Measurements from ENCODE around the gene TEX47. TPM values are rescaled to one million over a fixed set of nuclear protein-coding genes. Genes with fewer than 3 reads are reported as not detected.
A peak's percentile ranks its signal among the peaks of the same experiment; 100 is the strongest.

The TEX47 gene
- polyA plus RNA-seq, 1 donor = not detected

DNA sequence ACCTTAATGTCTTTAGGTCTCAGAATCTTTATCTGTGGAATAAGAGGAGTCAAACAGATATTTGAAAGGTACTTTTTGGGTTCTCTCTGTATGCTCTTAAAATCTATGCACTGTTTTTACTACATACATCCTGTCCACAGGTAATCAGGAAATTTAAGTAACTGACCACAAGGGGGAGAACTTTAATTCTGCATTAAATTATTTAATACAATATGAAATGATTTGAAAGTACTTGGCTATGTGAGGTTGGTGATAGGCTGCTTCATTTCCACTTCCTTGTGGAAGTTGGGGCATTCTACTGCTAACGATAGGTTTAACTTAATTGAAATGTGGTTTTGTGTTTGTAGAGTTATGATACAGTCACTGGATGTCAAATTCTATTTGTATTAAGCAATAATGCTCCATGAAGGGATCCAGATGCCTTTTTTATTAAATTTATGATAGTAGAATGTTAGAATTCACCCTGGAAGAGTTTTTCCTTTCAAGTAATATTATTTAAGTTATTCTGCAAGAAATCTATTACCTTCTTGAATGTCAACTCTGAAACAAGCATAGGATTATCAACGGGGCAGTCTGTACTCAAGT lies 6.0 kb downstream of the TEX47 start:
- H3K9me3 ChIP-seq (ENCODE audit: control insufficient read depth, low read depth, low read length) = no peaks in the 10 kb centered on the region
- H3K4me1 ChIP-seq (ENCODE audit: control insufficient read depth, insufficient read depth, low read length) = peaks cover 5% of the 10 kb centered on the region
- WGBS (ENCODE audit: insufficient coverage, low lambda C conversion rate) = 100% methylated on average over 1 of the region's 2 CpGs
- H3K27ac ChIP-seq (ENCODE audit: low read length) = no peak overlapping the region
- DNase-seq = no peak
- H3K27me3 ChIP-seq (ENCODE audit: control insufficient read depth, insufficient read depth, low read length) = no peaks in the 10 kb centered on the region
- H3K36me3 ChIP-seq (ENCODE audit: control insufficient read depth, insufficient read depth, low read length) = no peaks in the 10 kb centered on the region
- H3K4me3 ChIP-seq (ENCODE audit: low read length) = no peak overlapping the region

DNA sequence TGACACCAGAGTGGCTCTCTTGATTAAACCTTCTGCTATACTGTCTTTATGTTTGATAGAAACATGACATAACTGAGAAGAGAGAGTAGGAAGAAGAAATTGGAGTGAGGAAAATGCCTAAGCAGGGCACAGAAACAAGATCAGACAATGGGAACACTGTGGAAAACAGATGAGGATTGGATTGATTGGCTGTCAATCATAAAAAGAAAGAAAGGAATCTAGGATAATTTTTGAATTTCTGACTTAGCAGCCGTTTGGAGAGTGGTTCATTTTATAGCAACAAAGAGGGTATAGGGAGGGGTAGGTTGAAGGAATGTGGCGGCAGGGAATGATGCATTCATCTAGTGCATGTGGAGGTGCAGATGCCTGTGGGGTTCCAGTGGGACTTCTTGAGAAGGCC lies 7.8 kb downstream of the TEX47 start:
- DNase-seq = no peak
- WGBS (ENCODE audit: insufficient coverage, low lambda C conversion rate) = no CpG with 5 or more reads among the region's 2 CpGs
- Histone ChIP-seq H3K4me1 (ENCODE audit: control insufficient read depth, insufficient read depth, low read length) (peaks cover 5% of the 10 kb centered on the region), H3K36me3 (ENCODE audit: control insufficient read depth, insufficient read depth, low read length) (no peaks in the 10 kb centered on the region), H3K9me3 (ENCODE audit: control insufficient read depth, low read depth, low read length) (no peaks in the 10 kb centered on the region), H3K27me3 (ENCODE audit: control insufficient read depth, insufficient read depth, low read length) (no peaks in the 10 kb centered on the region), H3K4me3 (ENCODE audit: low read length) (no peak overlapping the region), H3K27ac (ENCODE audit: low read length) (no peak overlapping the region)

DNA sequence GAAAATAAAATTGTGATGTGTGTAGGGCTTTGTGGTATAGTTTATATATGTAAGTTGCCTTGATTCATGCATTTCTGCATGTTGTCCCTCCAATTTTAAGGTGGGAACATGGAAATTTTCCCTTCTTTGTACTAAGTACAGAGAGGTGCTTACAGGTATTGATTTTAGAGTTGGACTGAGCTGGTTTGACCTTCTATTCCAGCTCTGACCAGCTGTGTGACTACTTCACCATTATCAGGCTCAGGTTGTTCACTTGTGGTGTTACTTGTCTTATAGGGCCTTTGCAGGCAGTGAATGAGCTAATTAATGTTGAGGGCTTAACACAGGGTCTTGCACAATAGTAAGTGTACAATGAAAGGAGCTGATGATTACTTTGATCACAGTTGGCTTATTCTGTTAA lies 19.7 kb downstream of the TEX47 start:
- Histone ChIP-seq H3K4me1 (ENCODE audit: control insufficient read depth, insufficient read depth, low read length) (no peaks in the 10 kb centered on the region), H3K27me3 (ENCODE audit: control insufficient read depth, insufficient read depth, low read length) (no peaks in the 10 kb centered on the region), H3K4me3 (ENCODE audit: low read length) (no peak overlapping the region), H3K36me3 (ENCODE audit: control insufficient read depth, insufficient read depth, low read length) (no peaks in the 10 kb centered on the region), H3K27ac (ENCODE audit: low read length) (no peak overlapping the region), H3K9me3 (ENCODE audit: control insufficient read depth, low read depth, low read length) (no peaks in the 10 kb centered on the region)
- DNase-seq = no peak

DNA sequence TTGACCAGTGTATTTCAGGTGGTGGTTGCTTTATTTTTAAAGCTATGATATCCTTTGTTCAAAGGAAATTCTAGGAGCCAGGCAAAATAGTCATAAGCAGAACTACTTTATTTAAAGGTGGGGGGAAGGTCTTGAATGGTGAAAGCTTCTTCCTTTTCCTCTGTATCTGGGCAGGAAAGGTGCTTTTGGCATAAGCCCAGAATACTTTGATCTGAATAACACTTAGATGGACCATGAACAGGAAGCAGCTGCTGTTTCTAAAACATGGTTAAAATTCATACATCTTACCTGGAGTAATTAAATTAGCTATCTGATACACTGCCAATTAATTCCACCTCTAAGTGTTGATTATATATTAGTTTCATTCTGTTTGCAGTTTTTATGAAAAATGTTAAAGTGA lies 22.8 kb downstream of the TEX47 start:
- Histone ChIP-seq H3K4me1 (ENCODE audit: control insufficient read depth, insufficient read depth, low read length) (no peaks in the 10 kb centered on the region), H3K27me3 (ENCODE audit: control insufficient read depth, insufficient read depth, low read length) (no peaks in the 10 kb centered on the region), H3K4me3 (ENCODE audit: low read length) (no peak overlapping the region), H3K36me3 (ENCODE audit: control insufficient read depth, insufficient read depth, low read length) (no peaks in the 10 kb centered on the region), H3K9me3 (ENCODE audit: control insufficient read depth, low read depth, low read length) (no peaks in the 10 kb centered on the region), H3K27ac (ENCODE audit: low read length) (no peak overlapping the region)
- DNase-seq = no peak

DNA sequence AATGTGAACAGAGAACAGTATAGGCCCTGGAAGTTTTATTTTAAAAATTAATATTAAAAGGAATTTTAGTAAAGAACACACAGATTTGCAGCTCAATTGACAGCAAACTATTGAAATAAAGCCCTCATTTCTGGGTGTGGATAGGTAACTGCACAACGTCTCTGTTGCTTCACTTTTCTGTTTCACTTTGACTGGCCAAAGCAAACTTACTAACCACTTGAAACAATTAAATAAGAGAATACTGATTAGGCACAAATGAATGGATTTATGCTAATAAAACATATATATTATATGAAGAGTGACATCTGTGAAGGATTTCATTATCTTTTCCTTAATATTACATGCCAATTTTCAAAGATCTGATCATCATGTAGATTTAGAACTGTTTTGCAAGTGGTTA lies 24.1 kb downstream of the TEX47 start:
- no peaks in the 10 kb centered on the region for H3K36me3 ChIP-seq (ENCODE audit: control insufficient read depth, insufficient read depth, low read length)
- H3K4me1 ChIP-seq (ENCODE audit: control insufficient read depth, insufficient read depth, low read length) = no peaks in the 10 kb centered on the region
- no peaks in the 10 kb centered on the region for H3K27me3 ChIP-seq (ENCODE audit: control insufficient read depth, insufficient read depth, low read length)
- H3K27ac ChIP-seq (ENCODE audit: low read length) = no peak overlapping the region
- 100% methylated on average over 1 of the region's 1 CpG for WGBS (ENCODE audit: insufficient coverage, low lambda C conversion rate)
- no peak for DNase-seq
- H3K9me3 ChIP-seq (ENCODE audit: control insufficient read depth, low read depth, low read length) = no peaks in the 10 kb centered on the region
- no peak overlapping the region for H3K4me3 ChIP-seq (ENCODE audit: low read length)

DNA sequence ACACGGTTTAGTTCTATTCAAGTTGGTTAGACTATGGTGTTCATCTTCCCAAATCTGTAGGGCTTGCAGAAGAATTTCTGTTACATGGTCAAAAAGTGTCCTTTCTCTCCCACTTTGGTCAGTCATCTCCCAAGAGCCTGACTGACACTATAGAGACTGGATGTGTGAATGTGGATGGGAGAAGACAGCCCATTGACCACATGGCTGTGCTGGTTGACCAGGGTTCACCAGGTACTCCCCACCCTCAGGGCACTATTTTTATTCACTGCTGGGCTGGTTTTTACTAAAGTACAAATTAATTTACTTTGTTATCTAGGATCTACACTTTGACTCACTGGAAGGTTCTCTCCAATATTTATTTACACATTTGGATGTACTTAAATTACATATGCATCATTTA lies 33.8 kb downstream of the TEX47 start:
- H3K27me3 ChIP-seq (ENCODE audit: control insufficient read depth, insufficient read depth, low read length) = peaks cover 38% of the 10 kb centered on the region
- no peak overlapping the region for H3K4me3 ChIP-seq (ENCODE audit: low read length)
- no CpG with 5 or more reads among the region's 1 CpG for WGBS (ENCODE audit: insufficient coverage, low lambda C conversion rate)
- no peaks in the 10 kb centered on the region for H3K4me1 ChIP-seq (ENCODE audit: control insufficient read depth, insufficient read depth, low read length)
- no peaks in the 10 kb centered on the region for H3K36me3 ChIP-seq (ENCODE audit: control insufficient read depth, insufficient read depth, low read length)
- peaks cover 9% of the 10 kb centered on the region for H3K9me3 ChIP-seq (ENCODE audit: control insufficient read depth, low read depth, low read length)
- DNase-seq = no peak
- no peak overlapping the region for H3K27ac ChIP-seq (ENCODE audit: low read length)

DNA sequence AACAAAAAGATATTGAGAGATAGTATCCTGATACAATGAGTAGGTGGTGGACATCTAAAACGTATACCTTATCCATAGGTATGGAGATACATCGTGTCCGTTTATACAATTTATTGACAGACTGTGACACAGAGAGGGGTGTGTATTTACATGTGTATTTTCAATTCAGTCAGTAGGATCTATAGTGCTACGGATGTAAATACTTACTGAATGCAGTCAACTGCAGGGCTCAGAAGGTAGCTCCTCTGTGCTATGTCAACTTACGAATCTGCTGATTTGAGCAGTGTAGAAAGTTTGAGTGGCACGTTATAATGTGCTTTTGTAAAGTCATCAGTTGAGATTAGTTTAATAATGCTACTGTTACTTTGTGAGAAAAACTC lies 35.4 kb downstream of the TEX47 start:
- DNase-seq = peak in 1 of 2 donors; percentile 3
- H3K27me3 ChIP-seq (ENCODE audit: control insufficient read depth, insufficient read depth, low read length) = peaks cover 43% of the 10 kb centered on the region
- peak overlapping the region; percentile 27 for H3K4me3 ChIP-seq (ENCODE audit: low read length)
- peaks cover 9% of the 10 kb centered on the region for H3K9me3 ChIP-seq (ENCODE audit: control insufficient read depth, low read depth, low read length)
- H3K27ac ChIP-seq (ENCODE audit: low read length) = no peak overlapping the region
- no peaks in the 10 kb centered on the region for H3K36me3 ChIP-seq (ENCODE audit: control insufficient read depth, insufficient read depth, low read length)
- WGBS (ENCODE audit: insufficient coverage, low lambda C conversion rate) = 22% methylated on average over 5 of the region's 6 CpGs
- H3K4me1 ChIP-seq (ENCODE audit: control insufficient read depth, insufficient read depth, low read length) = no peaks in the 10 kb centered on the region

DNA sequence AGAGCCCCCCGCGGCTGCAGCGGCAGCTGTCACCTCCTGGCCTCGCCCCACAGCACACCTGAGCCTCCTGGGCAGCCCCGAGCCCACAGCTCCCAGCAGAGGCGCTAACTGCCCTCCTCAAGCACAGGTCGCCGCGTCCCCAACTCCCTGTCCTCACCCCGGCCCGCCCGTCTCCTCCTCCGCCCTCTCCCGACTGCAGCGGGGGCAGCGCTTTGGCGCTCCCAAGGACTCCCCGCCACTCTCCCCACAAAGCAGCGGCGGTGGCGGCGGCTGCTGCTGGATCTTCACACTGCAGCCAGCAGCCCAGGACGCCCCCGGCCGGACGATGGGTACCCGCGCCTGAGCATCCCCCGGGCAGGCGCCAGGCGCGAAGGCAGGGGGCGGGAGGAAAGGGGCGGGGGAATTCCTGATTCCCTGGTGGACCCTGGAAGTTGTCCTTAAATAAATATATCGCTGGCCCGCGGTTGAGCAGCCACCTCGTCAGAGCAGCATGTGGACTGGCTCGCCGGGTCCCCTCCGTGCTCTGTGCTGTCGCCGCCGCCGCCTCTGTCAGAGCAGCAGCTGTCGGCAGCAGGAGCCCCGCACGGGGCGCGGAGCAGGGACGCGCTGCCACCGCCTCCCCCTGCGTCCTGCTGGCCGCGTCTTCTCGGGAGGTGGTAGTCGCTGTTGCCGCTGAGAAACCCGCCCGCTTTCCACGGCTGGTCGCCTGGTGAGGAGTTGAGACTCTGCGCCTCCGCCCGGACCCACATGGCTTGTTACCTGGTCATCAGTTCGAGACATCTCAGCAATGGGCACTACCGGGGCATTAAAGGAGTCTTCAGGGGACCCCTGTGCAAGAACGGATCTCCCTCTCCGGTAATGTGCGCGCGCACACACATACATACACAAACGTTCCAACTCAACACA lies 36.1 kb downstream of the TEX47 start, which contains the start of gene ZNF804B:
Gene ZNF804B, plus strand, starts transcription at position 471 of the 906 bp plus-strand sequence. Its CDS starts 277 bp downstream, at position 748.
- Histone ChIP-seq H3K4me1 (ENCODE audit: control insufficient read depth, insufficient read depth, low read length) (no peaks in the 10 kb centered on the region), H3K27ac (ENCODE audit: low read length) (no peak within 1 kb of the TSS), H3K36me3 (ENCODE audit: control insufficient read depth, insufficient read depth, low read length) (no peaks in the 10 kb centered on the region), H3K9me3 (ENCODE audit: control insufficient read depth, low read depth, low read length) (peaks cover 9% of the 10 kb centered on the region), H3K4me3 (ENCODE audit: low read length) (peak within 1 kb of the TSS; percentile 27), H3K27me3 (ENCODE audit: control insufficient read depth, insufficient read depth, low read length) (peaks cover 43% of the 10 kb centered on the region)
- DNase-seq = peak in 1 of 2 donors; percentile 14
- WGBS (ENCODE audit: insufficient coverage, low lambda C conversion rate) = no CpG with 5 or more reads among the region's 74 CpGs

DNA sequence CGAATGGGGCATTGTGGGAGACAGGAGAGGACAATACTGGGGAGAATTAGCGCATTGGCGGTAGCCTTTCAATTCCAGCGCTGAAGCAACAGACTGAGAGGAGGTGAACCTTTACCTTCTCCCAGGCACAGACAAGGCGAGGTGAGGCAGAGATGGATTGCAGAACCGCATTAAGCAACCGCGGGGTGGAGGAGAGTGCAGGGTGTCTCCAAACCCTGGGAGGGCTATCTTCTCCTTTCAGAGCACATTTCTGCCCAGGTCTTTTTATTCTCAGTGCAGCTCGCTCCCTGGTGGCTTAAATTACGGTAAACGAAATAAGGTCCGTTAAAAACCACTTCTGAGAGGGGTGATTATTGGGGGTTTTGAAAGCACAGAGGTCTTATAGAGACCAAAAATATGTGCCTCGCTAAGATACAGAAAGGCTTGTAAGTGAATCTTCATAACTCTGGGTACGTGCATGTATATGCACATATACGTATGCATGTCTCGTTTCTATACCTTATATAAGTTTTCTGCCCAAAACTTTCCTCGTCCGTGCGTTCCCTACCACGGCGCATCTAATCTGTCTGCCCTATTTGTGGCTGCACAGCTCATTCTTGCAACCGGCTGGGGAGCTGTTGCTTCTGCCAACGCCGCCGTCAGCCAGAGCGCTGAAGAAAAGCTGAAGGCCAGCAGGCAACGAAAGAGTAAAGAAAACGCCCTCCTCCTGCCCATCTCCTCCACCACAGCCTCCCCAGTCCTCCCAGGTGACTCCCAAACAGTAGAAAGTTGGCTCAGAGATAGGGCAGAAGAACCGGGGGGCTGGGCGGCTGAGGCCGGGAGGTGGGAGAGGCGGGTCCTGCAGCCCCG lies 36.9 kb downstream of the TEX47 start:
- DNase-seq = peak in 1 of 2 donors; percentile 24
- 40% methylated on average over 1 of the region's 33 CpGs for WGBS (ENCODE audit: insufficient coverage, low lambda C conversion rate)
- H3K27me3 ChIP-seq (ENCODE audit: control insufficient read depth, insufficient read depth, low read length) = peaks cover 43% of the 10 kb centered on the region

DNA sequence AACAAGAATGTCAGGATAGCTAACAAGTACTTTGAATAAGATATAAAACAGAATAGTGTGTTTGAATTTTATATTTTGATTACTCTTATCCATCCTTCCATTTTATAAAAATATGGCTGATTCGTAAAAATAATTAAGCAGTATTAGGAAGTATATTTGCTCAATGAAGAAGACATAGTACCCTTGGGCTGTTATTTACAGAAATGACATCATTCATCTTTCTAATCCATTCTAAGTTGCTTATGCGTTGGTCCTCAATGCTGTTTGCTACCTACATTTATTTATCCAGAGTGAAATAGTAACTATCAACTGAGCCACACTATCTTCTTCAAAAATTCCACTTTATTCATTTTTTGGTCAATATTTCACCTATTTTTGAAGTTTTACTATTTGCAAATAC lies 38.2 kb downstream of the TEX47 start:
- Histone ChIP-seq H3K27ac (ENCODE audit: low read length) (no peak overlapping the region), H3K4me1 (ENCODE audit: control insufficient read depth, insufficient read depth, low read length) (no peaks in the 10 kb centered on the region), H3K9me3 (ENCODE audit: control insufficient read depth, low read depth, low read length) (peaks cover 9% of the 10 kb centered on the region), H3K4me3 (ENCODE audit: low read length) (no peak overlapping the region), H3K27me3 (ENCODE audit: control insufficient read depth, insufficient read depth, low read length) (peaks cover 43% of the 10 kb centered on the region), H3K36me3 (ENCODE audit: control insufficient read depth, insufficient read depth, low read length) (no peaks in the 10 kb centered on the region)
- DNase-seq = no peak
- WGBS (ENCODE audit: insufficient coverage, low lambda C conversion rate) = 100% methylated on average over 1 of the region's 2 CpGs

More for the DNA sequence above, 36.9 kb downstream of the TEX47 start:
- H3K27ac ChIP-seq (ENCODE audit: low read length) = no peak overlapping the region
- peaks cover 9% of the 10 kb centered on the region for H3K9me3 ChIP-seq (ENCODE audit: control insufficient read depth, low read depth, low read length)
- peak overlapping the region; percentile 27 for H3K4me3 ChIP-seq (ENCODE audit: low read length)
- no peaks in the 10 kb centered on the region for H3K36me3 ChIP-seq (ENCODE audit: control insufficient read depth, insufficient read depth, low read length)
- H3K4me1 ChIP-seq (ENCODE audit: control insufficient read depth, insufficient read depth, low read length) = no peaks in the 10 kb centered on the region
